ENCODE data around the gene EVPL. TPM values are rescaled to one million over a fixed set of nuclear protein-coding genes. Genes with fewer than 3 reads are reported as not detected.
A peak's percentile ranks its signal among the peaks of the same experiment; 100 is the strongest.

The EVPL gene
- total and polyA plus RNA-seq, 2 of the 13 experiments (the other 11 are each of a cell fraction or from before 2014, with no cell fraction given) = 2.1 to 8.2 TPM

DNA sequence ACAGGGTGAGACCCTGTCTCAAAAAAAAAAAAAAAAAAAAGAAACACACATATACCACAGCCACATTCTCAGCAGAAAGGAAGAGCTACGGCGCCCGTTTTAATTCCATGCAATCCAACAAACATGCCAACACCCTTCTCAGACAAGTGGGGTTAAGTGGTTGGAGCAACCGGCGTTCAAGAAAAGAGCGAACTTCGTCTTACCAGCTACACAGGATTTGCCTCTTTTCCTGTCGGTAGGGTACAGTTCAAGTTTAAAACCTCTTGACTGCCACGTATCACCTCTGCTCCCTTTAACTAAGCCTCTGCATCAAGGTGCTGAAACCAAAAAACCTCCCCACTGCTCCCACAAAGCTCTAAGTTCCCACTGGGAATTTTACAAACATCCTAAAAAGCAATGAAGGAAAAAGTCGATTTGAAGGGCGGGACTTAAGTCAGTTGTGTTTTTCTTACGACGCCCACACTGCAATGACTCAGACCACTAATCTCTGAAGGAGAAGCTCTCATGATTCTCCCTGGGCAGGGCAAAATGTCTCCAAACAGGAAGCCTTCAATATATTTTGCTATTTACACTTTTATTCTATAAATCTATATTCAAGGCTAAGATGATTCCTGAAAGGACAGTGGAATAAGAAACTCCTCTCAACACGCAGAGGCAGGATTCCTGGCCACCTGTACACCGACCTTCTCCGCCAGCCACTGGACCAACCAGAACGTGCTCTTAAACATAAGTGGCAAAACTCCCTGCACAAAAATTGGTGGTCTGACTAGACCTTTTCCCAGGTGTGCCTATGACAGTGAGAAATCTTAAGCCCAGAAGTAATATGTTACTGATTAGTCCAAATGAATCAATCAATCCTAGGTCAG lies 26.4 kb upstream of the EVPL start:
- DNase-seq (ENCODE audit: low spot score) (no peak), FAIRE-seq (no peak), ATAC-seq (no peak)
- H4K20me1 ChIP-seq (ENCODE audit: insufficient read depth, low read length) = no peaks in the 10 kb centered on the region; the same call in 1 of the 2 replicates
- no peaks in the 10 kb centered on the region for H3K9me3 ChIP-seq (ENCODE audit: low read length)
- TSS peak; percentile 8 for BruUV-seq (replicated peaks)
- intact Hi-C loops (cut with micrococcal nuclease; ENCODE audit: unreplicated experiment) (no loop called here), in situ Hi-C loops (cut with HindIII; ENCODE audit: extremely low pct_ligation_motif_present, low pct_unique_long_range_greater_than_20kb) (no loop called here)
- H3K4me1 ChIP-seq (ENCODE audit: insufficient read depth, low read length) = no peaks in the 10 kb centered on the region
- no peak overlapping the region for H3K4me3 ChIP-seq (replicated peaks in 1 of 3; ENCODE audit: insufficient read depth in 1 of 3, low read depth in 2 of 3, low read length in 3 of 3)
- H3K27ac ChIP-seq (ENCODE audit: extremely low read length, insufficient read depth, low read length) = no peak overlapping the region
- H2AFZ ChIP-seq (ENCODE audit: low read length) = no peak overlapping the region
- CTCF ChIA-PET (ENCODE audit: low intra/inter-chr PET ratio, low total read pairs) = no interaction called here
- H3K27me3 ChIP-seq (ENCODE audit: control insufficient read depth in 1 of 2, insufficient read depth in 2 of 2, low read length in 2 of 2) = no peaks in the 10 kb centered on the region
- H3K4me2 ChIP-seq (ENCODE audit: low read depth, low read length) = no peak overlapping the region
- H3K79me2 ChIP-seq (ENCODE audit: insufficient read depth, low read length) = no peaks in the 10 kb centered on the region
- H3K36me3 ChIP-seq (replicated peaks in 1 of 2; ENCODE audit: control insufficient read depth in 1 of 2, insufficient read depth in 2 of 2, low read length in 2 of 2) = peaks cover 35 to 87% of the 10 kb centered on the region in 2 experiments
- POLR2A ChIA-PET = no interaction called here
- H3K9ac ChIP-seq (ENCODE audit: insufficient read depth, low read depth, low read length) = no peak overlapping the region
- TF ChIP-seq, protein P1, sequence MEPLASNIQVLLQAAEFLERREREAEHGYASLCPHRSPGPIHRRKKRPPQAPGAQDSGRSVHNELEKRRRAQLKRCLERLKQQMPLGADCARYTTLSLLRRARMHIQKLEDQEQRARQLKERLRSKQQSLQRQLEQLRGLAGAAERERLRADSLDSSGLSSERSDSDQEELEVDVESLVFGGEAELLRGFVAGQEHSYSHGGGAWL (CRISPR knock-in tag; IDR thresholded peaks at IDR 0.05) = no peak
- TF ChIP-seq ZSCAN20 (CRISPR knock-in tag; IDR thresholded peaks at IDR 0.05; ENCODE audit: borderline replicate concordance) (no peak), U2AF2 (IDR thresholded peaks at IDR 0.05; ENCODE audit: low read depth, low read length) (no peak), TCF12 (IDR thresholded peaks at IDR 0.05) (no peak), TCF12 (CRISPR knock-in tag; IDR thresholded peaks at IDR 0.05) (no peak), EEA1 (CRISPR knock-in tag; IDR thresholded peaks at IDR 0.05; ENCODE audit: borderline replicate concordance) (no peak), ZNF383 (CRISPR knock-in tag; IDR thresholded peaks at IDR 0.05; ENCODE audit: borderline replicate concordance) (no peak), ATRX (CRISPR knock-in tag; IDR thresholded peaks at IDR 0.05; ENCODE audit: borderline replicate concordance) (no peak)
- TF ChIP-seq, protein P2, sequence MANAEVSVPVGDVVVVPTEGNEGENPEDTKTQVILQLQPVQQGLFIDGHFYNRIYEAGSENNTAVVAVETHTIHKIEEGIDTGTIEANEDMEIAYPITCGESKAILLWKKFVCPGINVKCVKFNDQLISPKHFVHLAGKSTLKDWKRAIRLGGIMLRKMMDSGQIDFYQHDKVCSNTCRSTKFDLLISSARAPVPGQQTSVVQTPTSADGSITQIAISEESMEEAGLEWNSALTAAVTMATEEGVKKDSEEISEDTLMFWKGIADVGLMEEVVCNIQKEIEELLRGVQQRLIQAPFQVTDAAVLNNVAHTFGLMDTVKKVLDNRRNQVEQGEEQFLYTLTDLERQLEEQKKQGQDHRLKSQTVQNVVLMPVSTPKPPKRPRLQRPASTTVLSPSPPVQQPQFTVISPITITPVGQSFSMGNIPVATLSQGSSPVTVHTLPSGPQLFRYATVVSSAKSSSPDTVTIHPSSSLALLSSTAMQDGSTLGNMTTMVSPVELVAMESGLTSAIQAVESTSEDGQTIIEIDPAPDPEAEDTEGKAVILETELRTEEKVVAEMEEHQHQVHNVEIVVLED (CRISPR knock-in tag; IDR thresholded peaks at IDR 0.05; ENCODE audit: borderline replicate concordance) = no peak
- TF ChIP-seq, protein P3, sequence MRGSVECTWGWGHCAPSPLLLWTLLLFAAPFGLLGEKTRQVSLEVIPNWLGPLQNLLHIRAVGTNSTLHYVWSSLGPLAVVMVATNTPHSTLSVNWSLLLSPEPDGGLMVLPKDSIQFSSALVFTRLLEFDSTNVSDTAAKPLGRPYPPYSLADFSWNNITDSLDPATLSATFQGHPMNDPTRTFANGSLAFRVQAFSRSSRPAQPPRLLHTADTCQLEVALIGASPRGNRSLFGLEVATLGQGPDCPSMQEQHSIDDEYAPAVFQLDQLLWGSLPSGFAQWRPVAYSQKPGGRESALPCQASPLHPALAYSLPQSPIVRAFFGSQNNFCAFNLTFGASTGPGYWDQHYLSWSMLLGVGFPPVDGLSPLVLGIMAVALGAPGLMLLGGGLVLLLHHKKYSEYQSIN (CRISPR knock-in tag; IDR thresholded peaks at IDR 0.05; ENCODE audit: borderline replicate concordance) = no peak
- TF ChIP-seq, protein P4, sequence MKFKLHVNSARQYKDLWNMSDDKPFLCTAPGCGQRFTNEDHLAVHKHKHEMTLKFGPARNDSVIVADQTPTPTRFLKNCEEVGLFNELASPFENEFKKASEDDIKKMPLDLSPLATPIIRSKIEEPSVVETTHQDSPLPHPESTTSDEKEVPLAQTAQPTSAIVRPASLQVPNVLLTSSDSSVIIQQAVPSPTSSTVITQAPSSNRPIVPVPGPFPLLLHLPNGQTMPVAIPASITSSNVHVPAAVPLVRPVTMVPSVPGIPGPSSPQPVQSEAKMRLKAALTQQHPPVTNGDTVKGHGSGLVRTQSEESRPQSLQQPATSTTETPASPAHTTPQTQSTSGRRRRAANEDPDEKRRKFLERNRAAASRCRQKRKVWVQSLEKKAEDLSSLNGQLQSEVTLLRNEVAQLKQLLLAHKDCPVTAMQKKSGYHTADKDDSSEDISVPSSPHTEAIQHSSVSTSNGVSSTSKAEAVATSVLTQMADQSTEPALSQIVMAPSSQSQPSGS (CRISPR knock-in tag; IDR thresholded peaks at IDR 0.05) = no peak
- WGBS (ENCODE audit: low lambda C conversion rate) = 96% methylated on average over 17 of the region's 17 CpGs

All from HepG2 (cell line).